HG02610 (cell line): ENCODE measurements around the gene TSC1.

Source experiments
- ATAC-seq: cut with Tn5 transposase; IDR thresholded peaks from one replicate; pipeline ENCODE4 v1.9.1; 2021; ENCODE audit warnings: mild to moderate bottlenecking, moderate library complexity; ENCODE audit not compliant: unreplicated experiment

Gene TSC1

DNA sequence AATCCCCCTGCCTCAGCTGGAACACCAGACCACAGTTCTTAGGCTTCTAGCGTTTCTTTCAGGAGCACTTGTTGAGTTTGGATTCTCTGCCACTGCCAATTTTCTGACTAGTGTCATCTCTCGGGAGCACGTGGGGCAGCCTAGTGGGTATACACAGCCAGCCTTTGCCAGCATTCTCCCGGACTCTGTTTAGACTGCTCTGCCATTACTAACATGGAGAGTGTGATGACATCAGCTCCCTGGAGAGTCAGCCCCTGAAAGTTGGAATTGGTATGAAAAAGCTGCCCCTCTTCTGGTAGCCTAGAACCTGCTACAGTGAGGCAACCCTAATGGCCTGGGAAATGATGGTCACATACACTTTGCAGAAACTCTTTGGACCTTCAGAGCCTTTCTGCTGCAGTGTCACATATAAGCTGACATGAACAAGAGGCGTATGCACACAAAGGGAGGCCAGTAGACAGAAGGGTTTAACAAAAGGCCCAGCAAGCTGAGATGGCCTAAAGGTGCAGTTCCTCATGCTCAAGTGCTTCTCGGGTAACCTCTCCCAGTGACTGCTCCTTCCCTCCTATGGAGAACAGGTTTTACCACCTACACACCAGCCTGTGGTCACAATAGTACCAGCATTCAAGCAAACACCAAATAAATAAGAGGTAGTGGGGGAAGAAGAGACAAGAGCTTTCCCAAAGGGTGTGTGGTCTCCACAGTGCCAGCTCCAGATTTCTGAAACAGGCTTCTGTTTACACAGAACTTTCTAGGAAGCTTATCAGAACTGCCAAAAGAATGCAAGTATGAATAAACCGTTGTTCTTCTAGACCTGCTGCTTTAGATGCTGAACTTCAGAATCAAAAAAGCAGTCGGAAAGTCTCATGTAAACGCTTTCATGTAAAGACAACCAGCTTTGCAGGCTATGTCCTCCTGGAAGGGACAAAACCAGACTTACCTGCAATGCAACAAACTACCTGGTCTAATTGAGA is 49.3 kb downstream of the TSC1 start:
- ATAC-seq = no peak

DNA sequence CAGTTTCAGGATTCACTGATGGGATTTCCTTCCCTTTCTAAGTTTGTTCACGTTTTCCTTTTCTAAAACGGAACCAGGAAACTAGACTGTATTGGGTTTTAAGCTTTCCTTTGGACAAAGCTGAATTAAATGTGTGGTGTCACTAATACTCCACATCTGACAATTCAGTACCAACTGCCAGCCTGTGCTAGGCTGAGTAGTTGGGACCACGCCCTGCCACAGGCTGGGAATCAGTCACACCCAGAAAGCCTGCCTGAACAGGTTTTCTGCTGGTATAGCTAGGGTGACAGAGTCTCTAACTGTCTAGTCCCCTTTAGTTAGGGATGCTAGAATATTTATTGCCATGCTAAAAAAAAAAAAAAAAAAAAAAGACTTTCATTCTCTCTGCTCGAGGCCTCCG is 50.1 kb downstream of the TSC1 start:
- no peak for ATAC-seq

DNA sequence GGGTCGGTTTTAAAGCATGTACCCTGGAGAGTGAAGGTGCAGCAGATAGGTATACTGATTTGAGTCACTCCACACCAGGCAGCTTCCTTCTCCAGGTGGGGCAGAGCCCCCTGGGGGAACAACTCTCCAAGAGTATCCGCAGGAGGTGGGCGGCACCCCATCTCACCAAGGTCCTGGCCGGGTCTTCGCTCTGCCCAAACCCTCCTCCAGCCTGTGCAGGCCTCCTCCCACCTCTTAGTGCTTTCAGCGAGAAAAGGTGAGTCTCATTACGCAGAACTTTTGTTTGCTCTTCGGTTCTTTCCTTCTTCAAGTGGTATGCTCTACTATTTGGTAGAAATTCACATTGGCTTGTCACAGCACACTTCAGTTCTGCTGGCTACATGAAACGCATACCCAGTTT is 52.0 kb downstream of the TSC1 start:
- no peak for ATAC-seq

DNA sequence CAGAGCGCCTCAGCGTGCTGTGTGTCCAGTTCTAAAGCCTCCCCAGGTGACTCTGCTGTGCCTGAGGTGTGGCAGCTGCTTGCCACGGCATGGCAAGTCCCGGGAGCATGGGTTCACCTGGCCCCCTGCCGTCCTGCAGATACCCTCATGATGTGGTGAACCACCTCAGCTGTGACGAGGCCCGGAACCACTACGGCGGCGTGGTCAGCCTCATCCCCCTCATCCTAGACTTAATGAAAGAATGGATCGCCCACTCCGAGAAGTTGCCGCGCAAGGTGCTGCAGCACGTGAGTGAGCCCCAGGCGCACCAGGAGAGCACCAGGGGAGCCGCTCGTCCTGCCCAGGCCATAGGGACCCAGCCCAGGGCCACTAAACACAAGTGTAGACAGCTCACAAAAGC is 56.3 kb downstream of the TSC1 start:
- no peak for ATAC-seq

DNA sequence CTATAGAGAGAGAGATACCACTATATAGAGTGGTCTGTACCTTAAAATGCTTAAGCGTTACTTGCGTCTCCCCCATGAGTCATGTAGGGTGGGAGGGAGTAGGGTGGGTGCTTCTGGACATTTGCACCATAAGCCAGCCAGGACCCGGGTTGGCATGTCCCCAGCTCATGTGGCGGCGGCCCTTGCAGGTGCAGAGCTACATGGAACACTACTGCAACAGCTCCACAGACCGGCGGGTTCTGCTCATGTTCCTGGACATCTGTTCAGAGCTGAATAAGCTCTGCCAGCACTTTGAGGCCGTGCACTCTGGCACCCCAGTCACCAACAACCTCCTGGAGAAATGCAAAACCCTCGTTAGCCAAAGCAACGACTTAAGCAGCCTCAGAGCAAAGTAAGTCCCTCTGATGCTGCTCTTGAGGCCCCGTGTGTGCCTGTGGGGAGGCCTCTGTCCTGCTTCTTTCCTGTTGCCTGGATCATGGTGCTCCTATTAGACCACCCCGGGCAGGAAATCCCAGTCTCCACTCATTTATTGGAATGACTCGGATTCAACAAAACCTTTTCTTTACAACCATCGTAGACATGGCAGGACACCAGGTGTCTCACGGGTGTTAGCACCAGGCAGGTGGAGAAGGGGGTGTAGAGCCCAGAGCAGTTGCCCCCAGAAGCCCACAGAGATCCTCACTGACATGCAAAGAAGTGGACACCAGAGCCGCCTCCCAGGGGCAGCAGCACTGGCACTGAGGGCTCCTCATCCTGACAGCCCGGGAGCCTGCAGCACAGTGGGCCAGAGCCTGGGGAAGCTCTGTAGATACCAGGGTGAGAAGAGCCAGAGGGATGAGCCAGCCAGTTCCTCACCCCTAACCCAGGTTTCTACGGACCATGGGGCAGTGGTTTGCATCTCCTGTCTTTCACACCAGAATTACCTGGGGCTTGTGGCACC is 57.0 kb downstream of the TSC1 start:
- ATAC-seq = no peak

GRCh38 chr9:132886334-132886725 is 58.1 kb downstream of the TSC1 start:
- no peak for ATAC-seq

DNA sequence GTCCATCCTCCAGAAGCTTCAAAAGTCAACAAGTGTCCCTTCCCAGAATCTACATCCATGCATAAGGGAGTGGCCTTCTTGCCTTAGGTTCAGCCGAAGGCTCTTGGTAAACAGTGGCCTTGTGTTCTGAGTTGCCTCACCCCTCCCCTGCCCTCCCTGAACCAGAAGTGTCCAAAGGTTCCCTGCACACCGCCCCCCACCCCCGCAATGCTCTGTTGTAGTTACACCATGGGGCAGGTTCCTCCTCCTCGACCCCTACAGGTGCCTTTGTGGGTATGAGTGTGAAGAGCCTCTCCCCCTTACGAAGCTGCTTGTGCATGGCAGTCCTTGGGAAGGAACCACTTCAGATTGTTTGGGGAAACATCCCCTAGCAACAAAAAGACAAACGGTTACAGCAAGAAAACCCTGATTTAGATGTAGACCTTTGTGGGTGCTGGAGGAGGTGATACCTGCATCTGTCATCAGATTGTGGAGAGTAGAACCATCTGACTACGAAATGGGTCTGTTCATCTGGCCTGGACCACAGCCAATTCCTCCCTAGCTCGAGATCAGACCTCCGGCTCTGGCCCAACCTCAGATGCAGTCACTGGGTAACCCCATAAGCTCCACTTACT is 58.6 kb downstream of the TSC1 start:
- no peak for ATAC-seq

- ATAC-seq = no peak
These were observed 60.8 kb downstream of the TSC1 start for GRCh38 chr9:132883349-132884294.

- no peak for ATAC-seq
These were observed 61.8 kb downstream of the TSC1 start for GRCh38 chr9:132882616-132883015.

GRCh38 chr9:132881826-132882225 is 62.6 kb downstream of the TSC1 start:
- ATAC-seq = no peak

- ATAC-seq = no peak
These were observed 64.1 kb downstream of the TSC1 start for GRCh38 chr9:132880324-132880661.

GRCh38 chr9:132879457-132880323 is 64.7 kb downstream of the TSC1 start:
- no peak for ATAC-seq

DNA sequence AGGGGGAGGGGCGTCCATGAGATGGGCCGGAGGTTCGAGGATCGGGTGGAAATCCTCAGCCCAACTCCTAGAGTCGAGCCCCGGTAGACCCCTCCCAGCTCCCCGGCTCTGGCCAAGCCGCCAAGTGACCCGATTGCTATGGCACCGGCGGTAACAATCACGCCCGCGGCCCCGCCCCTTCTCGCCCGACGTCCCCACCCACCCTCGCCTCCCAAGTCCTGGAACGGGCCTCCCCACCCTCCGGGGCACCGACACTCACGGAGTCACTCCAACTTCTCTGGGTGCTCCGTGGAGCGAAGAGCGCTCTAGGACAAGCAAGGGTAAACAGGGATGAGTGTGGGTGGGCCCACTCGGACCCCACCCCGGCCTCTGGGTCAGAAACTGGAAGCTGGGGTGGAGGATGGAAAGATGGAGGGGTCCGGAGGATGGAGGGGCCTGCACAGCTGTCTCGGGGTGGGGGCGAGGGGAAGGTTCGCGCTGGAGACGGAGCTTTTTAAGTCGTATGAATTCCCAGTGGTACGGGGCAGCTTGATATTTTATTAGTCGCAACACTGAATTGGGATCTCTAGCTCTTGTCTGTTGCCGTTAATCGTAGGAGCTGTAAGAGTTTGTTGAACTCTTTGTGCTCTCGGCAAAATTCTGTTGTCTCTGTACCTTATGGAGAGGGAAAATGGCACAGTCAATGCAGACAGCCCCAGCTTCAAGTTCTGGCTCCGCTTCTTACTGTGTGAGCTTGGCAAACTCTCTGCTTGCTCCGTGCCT is 65.5 kb downstream of the TSC1 start, which contains the start of gene SPACA9:
Gene SPACA9 (plus strand): TSS at position 204 of the 762 bp plus-strand sequence. CDS start 5,050 bp downstream, outside the sequence.
- no peak for ATAC-seq

DNA sequence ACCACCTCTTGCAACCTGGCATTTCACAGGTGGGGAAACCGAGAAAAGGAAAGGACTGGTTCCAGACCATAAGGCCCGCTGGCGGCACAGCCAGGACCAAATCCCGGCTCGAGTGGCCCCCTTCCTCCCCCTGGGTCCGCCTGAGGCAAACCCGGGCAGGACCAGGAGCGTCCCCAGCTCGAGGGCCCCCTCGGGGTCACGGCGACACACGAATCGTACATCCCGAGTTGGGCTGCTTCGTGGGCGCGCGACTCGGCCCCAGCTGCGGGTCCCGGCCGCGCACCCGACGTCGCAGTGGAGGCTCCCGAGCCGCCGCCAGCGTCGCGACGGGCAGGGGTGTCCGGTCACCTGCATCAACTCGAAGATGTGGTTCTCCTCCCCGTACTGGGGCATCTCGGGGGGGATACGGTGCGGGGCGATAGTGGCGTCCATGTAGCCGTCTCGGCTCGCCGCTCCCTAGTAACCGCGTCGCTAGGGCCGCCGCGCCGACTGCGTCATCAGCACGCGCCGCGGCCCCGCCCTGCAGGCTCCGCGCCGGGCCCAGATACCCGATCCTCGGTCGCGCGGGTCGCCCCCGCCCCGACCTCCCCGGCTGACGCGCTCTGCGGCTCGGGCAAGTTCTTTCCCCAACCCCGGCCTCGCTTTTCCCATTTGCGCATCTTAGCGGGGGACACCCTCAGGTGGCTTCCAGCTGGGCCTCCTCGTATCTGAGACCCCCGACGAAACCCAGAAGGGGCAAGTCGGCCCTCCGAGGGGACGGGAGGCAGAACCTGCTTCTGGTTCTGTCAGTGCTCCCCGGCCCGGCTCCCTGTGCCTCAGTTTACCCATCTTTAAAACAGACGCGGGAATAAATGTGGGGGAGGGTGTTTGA is 66.4 kb downstream of the TSC1 start, which contains the start of gene AK8:
Gene AK8 (minus strand): TSS at position 461 of the 871 bp plus-strand sequence. CDS start 29 bp downstream, at position 432.
- ATAC-seq = no peak

DNA sequence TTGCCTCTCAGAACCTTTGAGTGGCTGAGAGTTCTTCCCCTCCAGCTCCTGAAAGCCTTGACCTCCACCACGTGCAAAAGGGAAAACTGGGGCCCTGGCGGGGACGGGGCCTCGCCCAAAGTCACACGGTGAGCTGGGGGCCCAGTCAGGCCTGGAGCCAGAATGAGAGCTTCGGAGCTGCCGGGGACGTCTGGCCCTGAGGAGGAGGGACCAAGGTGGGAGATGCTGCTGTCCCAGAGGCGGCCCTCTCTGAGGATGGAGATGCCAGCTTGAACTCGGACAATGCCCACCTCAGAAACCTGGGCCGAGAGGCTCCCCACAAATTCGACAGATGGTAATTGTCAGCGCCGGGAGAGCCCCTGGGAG is 67.0 kb downstream of the TSC1 start:
- no peak for ATAC-seq

GRCh38 chr9:132876849-132877248 is 67.6 kb downstream of the TSC1 start:
- ATAC-seq = no peak

DNA sequence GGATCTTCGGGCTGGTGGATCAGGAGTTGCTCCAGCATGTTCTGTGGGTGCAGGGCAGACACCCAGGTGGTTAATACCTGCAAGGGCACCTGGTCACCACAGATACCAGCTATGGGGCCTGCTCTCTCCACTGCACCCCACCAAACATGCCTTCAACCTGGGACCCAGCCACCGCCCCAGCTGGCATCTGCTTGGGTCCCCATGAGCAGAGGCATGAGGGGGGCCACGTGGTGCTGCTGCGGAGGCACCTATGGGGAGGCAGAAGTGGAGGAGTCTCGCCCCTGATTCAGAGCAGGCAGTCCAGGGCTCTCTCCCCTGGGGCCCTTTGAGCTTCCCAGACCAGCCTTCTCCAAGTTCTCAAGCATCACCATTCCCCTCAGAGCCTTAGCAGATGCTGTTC is 69.3 kb downstream of the TSC1 start:
- no peak for ATAC-seq
